GM19023 (cell line): ENCODE measurements around the gene NAT8.
"Not testable (repeated sequence)": the region's sequence is repeated elsewhere in the genome, so short reads cannot be mapped to it uniquely, and the experiment has no call there.

Source experiments
- ATAC-seq: cut with Tn5 transposase; IDR thresholded peaks from one replicate; pipeline ENCODE4 v1.9.1; 2021; ENCODE audit warnings: mild to moderate bottlenecking, moderate library complexity; ENCODE audit not compliant: unreplicated experiment

Gene NAT8

GRCh38 chr2:73642338-73643018, at the start of gene NAT8:
TSS of gene NAT8 (minus strand) at chr2:73642422. CDS start at chr2:73641628, 794 bp downstream.
- no peak for ATAC-seq

- not testable (repeated sequence) for ATAC-seq
Observed at GRCh38 chr2:73690372-73691088, 48.3 kb upstream of the NAT8 start.

- not testable (repeated sequence) for ATAC-seq
Observed at GRCh38 chr2:73688494-73688893, 46.3 kb upstream of the NAT8 start.

- ATAC-seq = no peak
Observed at GRCh38 chr2:73685764-73686438, 43.7 kb upstream of the NAT8 start.

GRCh38 chr2:73684905-73685304, 42.7 kb upstream of the NAT8 start:
- not testable (repeated sequence) for ATAC-seq

GRCh38 chr2:73684325-73684724, 42.1 kb upstream of the NAT8 start:
- not testable (repeated sequence) for ATAC-seq

- ATAC-seq = not testable (repeated sequence)
Observed at GRCh38 chr2:73679951-73680571, 37.8 kb upstream of the NAT8 start.

GRCh38 chr2:73679237-73679636, 37.0 kb upstream of the NAT8 start:
- not testable (repeated sequence) for ATAC-seq

GRCh38 chr2:73678008-73678407, 35.8 kb upstream of the NAT8 start:
- not testable (repeated sequence) for ATAC-seq

- ATAC-seq = not testable (repeated sequence)
Observed at GRCh38 chr2:73676211-73676610, 34.0 kb upstream of the NAT8 start.

GRCh38 chr2:73674696-73675157, 32.5 kb upstream of the NAT8 start:
- not testable (repeated sequence) for ATAC-seq

GRCh38 chr2:73669976-73670375, 27.8 kb upstream of the NAT8 start:
- not testable (repeated sequence) for ATAC-seq

- ATAC-seq = not testable (repeated sequence)
Observed at GRCh38 chr2:73667239-73667638, 25.0 kb upstream of the NAT8 start.

- no peak for ATAC-seq
Observed at GRCh38 chr2:73654175-73654574, 12.0 kb upstream of the NAT8 start.

- no peak for ATAC-seq
Observed at GRCh38 chr2:73652348-73652747, 10.1 kb upstream of the NAT8 start.

- ATAC-seq = no peak
Observed at GRCh38 chr2:73651591-73652230, 9.5 kb upstream of the NAT8 start.

GRCh38 chr2:73647690-73648089, 5.5 kb upstream of the NAT8 start:
- ATAC-seq = not testable (repeated sequence)

- no peak for ATAC-seq
Observed at GRCh38 chr2:73641767-73642062, 507 bp downstream of the NAT8 start.

GRCh38 chr2:73640946-73641766, 1.1 kb downstream of the NAT8 start:
- ATAC-seq = no peak

- no peak for ATAC-seq
Observed at GRCh38 chr2:73640511-73640911, 1.7 kb downstream of the NAT8 start.
